CD4-positive, alpha-beta T cell treated with Interleukin-4 for 1 hour (primary cell): ENCODE data around the gene VAV2.

Experiments
- DNase-seq, 2 donors: peaks; one replicate each; pipeline ENCODE4 v3.0.0-alpha.2; 2020 to 2022

The VAV2 gene

DNA sequence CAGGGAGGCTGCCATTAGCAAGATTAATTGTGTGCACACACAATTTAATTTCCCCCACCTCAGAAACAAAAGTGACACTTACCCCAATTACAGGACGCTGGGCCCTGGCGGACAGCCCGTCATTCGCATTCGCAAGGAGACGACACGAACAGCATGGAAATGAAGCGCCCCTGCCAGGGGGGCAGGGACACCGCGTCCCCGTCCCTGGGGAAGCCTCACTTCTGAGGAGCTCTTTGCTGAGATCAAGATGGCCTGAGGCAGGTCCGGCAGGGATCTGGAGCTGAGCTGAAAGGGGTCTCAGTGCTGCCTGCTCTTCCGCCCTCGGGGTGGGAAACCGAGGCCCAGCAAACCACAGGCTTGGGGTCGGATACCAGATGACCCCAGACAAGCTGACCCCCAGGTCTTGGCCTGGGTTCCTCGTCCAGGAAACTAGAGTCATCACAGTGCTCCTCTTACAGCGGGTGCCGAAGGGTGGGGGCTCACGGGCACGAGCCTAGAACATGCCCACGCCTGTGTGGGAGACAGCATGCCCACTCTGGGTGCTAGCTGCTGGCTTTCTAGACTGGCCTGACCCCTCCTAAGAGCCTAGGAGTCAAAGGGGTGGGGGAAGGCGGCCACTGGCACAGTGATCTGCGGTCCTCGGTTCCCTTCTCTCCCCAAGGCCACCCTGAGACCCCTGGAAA, 103.2 kb downstream of the VAV2 start:
- DNase-seq = no peak

- DNase-seq = no peak
These were observed 103.9 kb downstream of the VAV2 start for GRCh38 chr9:133888048-133888808.

DNA sequence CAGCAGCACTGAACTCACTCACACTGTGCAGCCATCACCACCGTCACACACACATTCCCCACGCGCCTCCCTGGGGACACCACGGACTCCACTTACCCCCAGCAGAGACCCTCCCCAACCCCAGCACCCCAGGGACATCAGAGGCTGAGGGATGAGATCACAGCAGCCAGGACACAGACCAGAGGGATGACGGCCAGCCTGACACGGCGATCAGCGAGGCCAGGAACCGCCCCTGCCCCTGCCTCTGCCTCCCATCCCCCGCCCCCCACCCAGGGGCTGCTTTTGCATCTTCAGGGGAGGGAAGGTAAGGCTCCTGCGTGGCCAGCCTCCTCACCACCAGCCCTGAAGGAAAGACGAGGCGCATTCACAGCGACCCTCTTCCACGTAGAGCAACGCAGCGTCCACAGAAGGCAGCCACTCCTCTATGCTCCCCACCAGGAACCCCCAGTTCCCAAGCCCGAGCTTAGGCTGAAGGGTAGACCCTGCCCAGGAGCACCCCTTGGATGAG, 104.5 kb downstream of the VAV2 start:
- no peak for DNase-seq

- no peak for DNase-seq
These were observed 105.3 kb downstream of the VAV2 start for GRCh38 chr9:133886563-133887501.

DNA sequence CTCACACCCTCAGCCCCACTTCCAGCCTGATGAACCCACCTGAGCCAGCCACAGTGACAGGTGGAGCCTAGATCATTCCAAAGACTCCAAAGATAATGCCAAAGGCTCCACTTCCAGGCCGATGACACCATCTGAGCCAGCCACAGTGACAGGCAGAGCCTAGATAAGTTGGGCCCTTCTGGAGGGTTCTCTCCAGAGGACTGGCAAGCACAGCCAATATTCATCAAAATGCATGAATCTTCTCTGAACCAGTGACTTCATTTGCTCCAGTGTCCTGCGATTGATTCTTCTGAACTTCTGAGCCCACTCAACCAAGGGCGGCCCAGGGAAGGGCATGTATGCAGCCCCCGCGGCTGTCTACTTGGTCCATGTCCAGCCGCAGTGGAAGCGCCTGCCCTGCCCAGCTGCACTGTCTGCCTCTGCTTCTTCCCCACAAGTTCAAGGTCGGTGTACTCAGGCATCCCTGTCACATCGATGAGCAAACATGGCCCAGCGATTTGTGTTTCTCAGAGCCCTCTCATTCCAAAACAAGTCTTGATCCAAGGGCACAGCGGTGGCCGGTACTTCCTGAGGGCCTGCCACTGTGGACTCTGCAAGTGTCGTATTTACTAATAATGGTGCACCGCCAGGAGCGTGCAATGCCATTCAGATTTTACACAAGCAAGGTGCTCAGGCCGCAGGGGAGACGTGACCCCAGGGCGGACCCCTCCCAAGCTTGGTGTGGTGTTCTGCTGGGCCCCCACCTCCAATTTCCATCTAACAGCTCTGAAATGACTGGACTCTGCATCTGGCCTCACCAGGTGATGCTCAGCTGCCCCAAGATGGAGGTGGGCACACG, 107.0 kb downstream of the VAV2 start:
- no peak for DNase-seq

DNA sequence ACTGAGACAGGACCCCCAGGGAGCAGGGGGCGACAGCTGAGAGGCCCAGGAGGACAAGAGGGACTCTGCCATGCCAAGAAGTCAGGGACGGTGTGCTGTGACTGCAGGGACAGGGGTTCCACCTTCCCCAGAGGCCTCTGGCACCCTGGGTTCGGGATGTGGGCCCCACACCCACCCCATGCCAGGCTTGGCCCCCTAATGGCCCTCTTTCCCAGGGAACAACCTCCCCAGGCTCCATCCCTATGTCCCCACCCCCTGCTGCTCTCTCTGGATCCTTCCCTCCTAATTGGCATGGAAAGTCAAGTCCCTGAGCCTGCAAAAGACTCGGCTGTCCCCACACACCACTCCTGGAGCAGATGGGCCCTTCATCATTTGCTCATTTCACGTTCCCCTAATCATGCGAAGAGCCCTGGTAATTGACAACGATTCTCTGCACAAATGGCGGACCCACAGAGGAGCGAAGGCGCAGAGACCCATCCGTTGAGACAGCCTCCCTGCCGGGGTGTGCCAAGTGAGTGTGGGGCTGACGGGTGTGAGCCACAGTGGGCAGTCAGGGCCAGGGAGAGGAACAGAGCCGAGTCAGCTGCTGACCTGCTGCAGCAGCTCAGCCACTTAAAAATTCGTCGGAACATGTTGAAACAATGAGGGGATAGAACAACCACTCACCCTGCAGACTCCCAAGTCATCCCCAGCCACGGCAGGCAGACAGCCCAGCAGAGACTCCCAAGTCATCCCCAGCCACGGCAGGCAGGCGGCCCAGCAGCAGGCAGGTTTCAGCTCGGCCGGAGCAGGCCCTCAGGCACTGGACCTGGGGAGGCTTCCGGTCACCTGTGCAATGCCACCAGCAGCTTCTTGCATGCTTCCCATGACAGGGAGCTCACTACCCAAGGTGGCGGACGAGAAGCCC, 109.0 kb downstream of the VAV2 start:
- no peak for DNase-seq

GRCh38 chr9:133881671-133882381, 110.3 kb downstream of the VAV2 start:
- DNase-seq = no peak

DNA sequence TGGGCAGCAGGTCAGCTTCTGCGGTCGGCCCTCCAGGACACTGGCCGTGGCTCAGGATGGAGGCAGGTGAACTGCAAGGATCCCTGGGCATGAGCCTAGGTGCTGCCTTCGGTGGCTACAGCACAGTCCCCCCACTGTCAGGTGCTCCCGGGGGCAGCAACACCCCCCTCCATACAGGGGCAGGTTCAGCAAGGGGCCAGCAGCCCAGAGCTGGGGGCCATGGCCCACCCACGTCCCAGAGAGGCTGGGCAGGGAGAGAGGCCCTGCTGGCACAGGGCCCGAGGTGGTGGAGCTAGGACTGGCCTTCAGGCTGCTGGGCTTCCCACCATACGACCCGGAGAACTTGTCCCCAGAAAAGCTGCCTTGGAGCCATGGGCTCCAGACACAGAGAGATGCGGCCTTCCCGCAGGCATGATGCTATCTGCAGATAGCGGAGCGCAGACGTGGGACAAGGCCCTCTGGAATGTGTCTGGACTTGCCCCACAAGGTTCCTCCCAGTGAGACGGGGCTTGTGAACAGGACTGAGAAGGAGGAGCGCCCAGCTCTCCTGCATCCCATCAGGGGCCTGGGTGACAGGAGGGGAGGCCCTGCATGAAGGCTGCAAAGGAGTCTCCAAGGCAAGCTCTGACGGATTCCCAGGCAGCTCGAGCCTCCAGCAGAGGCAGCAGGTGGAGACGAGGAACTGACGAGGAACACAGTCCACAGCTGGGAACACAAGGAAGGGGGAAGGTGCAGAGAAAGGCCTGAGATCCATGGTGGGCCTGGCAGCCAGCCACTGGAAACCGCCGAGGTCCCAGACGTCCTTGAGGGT, 111.1 kb downstream of the VAV2 start:
- DNase-seq = no peak

DNA sequence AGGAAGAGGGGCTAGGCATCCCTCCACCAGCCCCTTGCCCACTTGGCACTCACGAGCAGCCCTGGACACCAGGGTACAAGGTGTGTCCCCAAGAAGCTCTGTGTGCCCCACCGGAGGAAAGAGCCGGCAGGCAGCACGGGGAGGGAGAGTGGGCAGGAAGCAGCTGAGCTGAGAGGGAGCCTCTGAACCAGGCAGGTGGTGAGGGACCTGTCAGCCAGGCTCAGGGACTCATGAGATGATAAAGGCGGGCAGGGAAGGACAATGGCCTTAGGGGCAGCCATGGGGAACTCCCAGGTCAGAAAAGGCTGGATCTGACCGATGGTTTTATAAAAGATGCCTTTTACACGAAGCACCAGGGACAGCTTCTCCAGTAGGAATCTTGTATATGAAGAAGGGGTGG, 112.0 kb downstream of the VAV2 start:
- no peak for DNase-seq

GRCh38 chr9:133879615-133880014, 112.5 kb downstream of the VAV2 start:
- DNase-seq = no peak

DNA sequence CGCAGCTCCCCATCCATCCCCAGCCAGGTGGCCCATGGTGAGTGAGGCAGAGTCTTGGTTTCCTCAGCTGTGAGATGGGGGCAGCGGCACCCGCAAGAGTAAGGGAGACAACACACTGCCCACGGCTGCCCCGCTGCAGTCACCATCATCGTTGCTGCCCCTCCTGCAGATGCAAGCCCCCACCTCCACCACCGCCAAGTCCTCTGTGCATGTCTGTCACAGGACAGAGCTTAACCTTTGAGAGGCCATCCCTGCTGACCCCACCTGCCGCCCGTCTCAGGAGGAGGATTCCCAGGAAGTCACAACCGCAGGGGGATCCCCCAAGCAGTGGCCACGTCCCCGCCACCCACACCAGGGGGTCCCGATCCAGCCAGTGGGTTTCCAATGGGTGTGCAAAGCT, 113.7 kb downstream of the VAV2 start:
- DNase-seq = no peak

DNA sequence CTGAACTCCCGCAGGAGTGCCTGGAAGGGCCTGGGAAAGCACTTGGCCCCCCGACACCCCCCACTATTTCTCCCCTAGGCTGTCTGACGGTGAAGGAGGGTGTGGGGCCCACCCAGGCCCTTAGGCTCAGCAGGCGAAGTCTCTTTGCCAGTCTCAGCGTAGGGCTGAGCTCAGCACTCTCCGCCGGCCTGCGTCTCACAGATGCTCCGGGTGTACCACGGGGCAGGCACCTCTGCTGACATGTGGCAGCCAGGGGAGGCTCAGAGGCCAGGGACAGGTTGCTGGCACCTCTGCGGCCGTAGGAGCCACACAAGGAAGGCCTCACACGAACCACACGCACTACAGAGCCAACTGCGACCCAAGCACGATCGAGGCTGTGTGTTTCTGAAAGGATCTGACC, 114.2 kb downstream of the VAV2 start:
- DNase-seq = no peak

- DNase-seq = no peak
These were observed 114.8 kb downstream of the VAV2 start for GRCh38 chr9:133877327-133877726.

GRCh38 chr9:133876836-133877235, 115.3 kb downstream of the VAV2 start:
- no peak for DNase-seq

- no peak for DNase-seq
These were observed 116.0 kb downstream of the VAV2 start for GRCh38 chr9:133876144-133876543.

- DNase-seq = no peak
These were observed 117.0 kb downstream of the VAV2 start for GRCh38 chr9:133875131-133875530.

DNA sequence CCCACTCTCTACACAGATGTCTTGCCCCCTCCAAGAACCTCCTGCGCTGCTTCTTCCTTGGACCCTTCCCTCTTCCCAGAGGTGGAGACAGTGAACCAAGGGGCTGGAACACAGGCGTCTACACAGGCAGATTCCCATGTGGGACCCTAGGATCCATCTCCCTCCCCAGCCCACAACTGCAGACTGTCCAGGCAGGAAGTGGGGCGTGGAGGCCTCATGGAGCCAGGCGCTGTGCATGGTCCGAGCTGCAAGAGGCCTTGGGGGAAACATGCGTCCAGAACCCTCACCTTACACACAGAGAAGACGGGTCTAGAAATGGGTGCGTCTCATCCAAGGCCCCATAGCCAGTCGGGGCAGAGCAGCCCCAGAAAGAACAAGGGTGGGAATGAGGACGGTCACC, 117.5 kb downstream of the VAV2 start:
- no peak for DNase-seq

- DNase-seq = no peak
These were observed 118.0 kb downstream of the VAV2 start for GRCh38 chr9:133874060-133874657.

GRCh38 chr9:133873461-133873891, 118.6 kb downstream of the VAV2 start:
- no peak for DNase-seq
